Right lobe of liver (tissue), 4 donors: Measurements from ENCODE around the gene CAMK4.

Experiments
- CTCF ChIP-seq, 4 donors: fragments of 200-600 bp in 3 of 4; fragments of 450-650 bp in 1 of 4; IDR thresholded peaks; one replicate each; pipeline versions ENCODE4 v1.5.1 to v1.8.0; 2016 to 2022; ENCODE audit warnings: antibody characterized with exemption in 4 of 4, mild to moderate bottlenecking in 2 of 4
- POLR2A ChIP-seq: fragments of 450-650 bp; IDR thresholded peaks from one replicate; pipeline ENCODE4 v1.6.1; 2017; ENCODE audit warnings: antibody characterized with exemption, mild to moderate bottlenecking
- donor health status: DM: no; HTN: no; CAD: no.
- donor health status: DM: no; HTN: no; CAD: no.
- donor health status: DM: no; HTN: yes; CAD: no.

GRCh38 chr5:111401906-111402305 is 177.7 kb downstream of the CAMK4 start:
- no peak for TF ChIP-seq POLR2A
- TF ChIP-seq CTCF (IDR thresholded peaks at IDR 0.05), result no peak
